ENCODE results near the gene RPL7A.

- peak in 2 of 5 experiments; percentile 11 to 13 for TF ChIP-seq CTCF (IDR thresholded peaks at IDR 0.05 in 4 of 5, conservative IDR thresholded peaks at IDR 0.05 in 1 of 5)
- TF ChIP-seq POLR2A (IDR thresholded peaks at IDR 0.05): no peak
Measured at GRCh38 chr9:133359399-133360175, 11.6 kb downstream of the RPL7A start.
